Neural progenitor cell (in vitro differentiated cells): ENCODE data around the gene CTSH.

Experiments
- CTCF ChIP-seq: fragments of 200-600 bp; sonication (generic); IDR thresholded peaks from 2 replicates; pipeline ENCODE4 v1.5.1; 2017; ENCODE audit warnings: antibody characterized with exemption, mild to moderate bottlenecking
- EZH2 ChIP-seq: fragments of 200-600 bp; sonication (generic); IDR thresholded peaks from 2 replicates; pipeline ENCODE4 v1.6.1; 2017; ENCODE audit warnings: antibody characterized with exemption, mild to moderate bottlenecking, moderate library complexity

- TF ChIP-seq EZH2 (no peak), CTCF (no peak)
These were observed 31.8 kb downstream of the CTSH start for GRCh38 chr15:78913012-78913411.
